HepG2 (cell line): ENCODE results near the gene CLCN1. TPM values are rescaled to one million over a fixed set of nuclear protein-coding genes. Genes with fewer than 3 reads are reported as not detected.

Experiments
- BRD4 ChIP-seq: sonication (generic); formaldehyde crosslinking; IDR thresholded peaks from 2 replicates; pipeline ENCODE4 v1.4.0; 2020; ENCODE audit warnings: missing genetic modification reagents
- GATA4 ChIP-seq: sonication (generic); IDR thresholded peaks from 2 replicates; pipeline ENCODE4 v1.6.1; 2016; ENCODE audit warnings: antibody characterized with exemption, low read depth, borderline replicate concordance
- GRHL1 ChIP-seq: sonication (generic); formaldehyde crosslinking; conservative IDR thresholded peaks from 2 replicates; pipeline ENCODE4 v1.8.0; 2022; ENCODE audit warnings: missing genetic modification reagents
- HNF1A ChIP-seq, 2 experiments: sonication (generic) in 1 of 2; formaldehyde crosslinking in 1 of 2; IDR thresholded peaks; 2 replicates each; pipeline versions ENCODE4 v1.4.0 to v1.6.1; 2016 to 2020; ENCODE audit warnings: borderline replicate concordance in 1 of 2, low read depth in 1 of 2, mild to moderate bottlenecking in 1 of 2, missing genetic modification reagents in 1 of 2
- MEF2D ChIP-seq: sonication (generic); formaldehyde crosslinking; IDR thresholded peaks from 2 replicates; pipeline ENCODE4 v1.5.1; 2020; ENCODE audit warnings: mild to moderate bottlenecking, missing genetic modification reagents
- SNAI1 ChIP-seq: sonication (generic); formaldehyde crosslinking; IDR thresholded peaks from 2 replicates; pipeline ENCODE4 v1.5.0; 2020; ENCODE audit warnings: mild to moderate bottlenecking, missing genetic modification reagents, borderline replicate concordance
- ZNF383 ChIP-seq: sonication (generic); formaldehyde crosslinking; IDR thresholded peaks from 2 replicates; pipeline ENCODE4 v1.4.0; 2020; ENCODE audit warnings: missing genetic modification reagents, mild to moderate bottlenecking, borderline replicate concordance
- polyA plus RNA-seq, 8 experiments: library from polyadenylated mRNA; depleted of rRNA in 3 of 8; stranded (reverse) in 7 of 8; unstranded in 1 of 8; fragments of >200 nt; fragmentation: Illumina TruSeq in 4 of 8; extraction: Trizol in 4 of 8; gene quantifications; 2 replicates each; pipeline versions ENCODE4 v1.2.1 to v1.2.3, GENCODE V29; 2011 to 2016; ENCODE audit warnings: low read depth in 4 of 8, missing spikeins in 1 of 8, mixed read lengths in 1 of 8; ENCODE audit not compliant: insufficient read depth in 1 of 8
- total RNA-seq, 5 experiments: library from RNA; depleted of rRNA; stranded (reverse); fragments of >200 nt; fragmentation: Illumina TruSeq; extraction: Trizol; gene quantifications; 2 replicates each; pipeline ENCODE4 v1.2.3, GENCODE V29; 2016; ENCODE audit warnings: low read depth in 1 of 5

Gene CLCN1
- total and polyA plus RNA-seq, 2 of the 13 experiments (the other 11 are each of a cell fraction or from before 2014, with no cell fraction given): 0.01 TPM; not detected in 1

- TF ChIP-seq HNF1A (IDR thresholded peaks at IDR 0.05; ENCODE audit: low read depth): no peak
- TF ChIP-seq HNF1A (CRISPR knock-in tag; IDR thresholded peaks at IDR 0.05; ENCODE audit: borderline replicate concordance): no peak
- TF ChIP-seq GATA4: no peak
- TF ChIP-seq BRD4 (CRISPR knock-in tag): no peak
- TF ChIP-seq ZNF383 (CRISPR knock-in tag): no peak
- TF ChIP-seq MEF2D (CRISPR knock-in tag): no peak
- no peak for TF ChIP-seq GRHL1 (CRISPR knock-in tag)
- no peak for TF ChIP-seq SNAI1 (CRISPR knock-in tag)
These were observed 52.5 kb downstream of the CLCN1 start (continued) for GRCh38 chr7:143368387-143368786.
